ENCODE results near the gene CACNG4.

The CACNG4 gene

GRCh38 chr17:67043283-67043682, 78.8 kb downstream of the CACNG4 start:
- ChIA-PET CTCF (no interaction called here), POLR2A (no interaction called here)
- no peak for TF ChIP-seq SUZ12 (IDR thresholded peaks at IDR 0.05)
- TF ChIP-seq HDGF (IDR thresholded peaks at IDR 0.05; ENCODE audit: borderline replicate concordance): no peak
- TF ChIP-seq BHLHE40 (IDR thresholded peaks at IDR 0.05; ENCODE audit: borderline replicate concordance): no peak
- no peak for TF ChIP-seq LEF1 (IDR thresholded peaks at IDR 0.05; ENCODE audit: borderline replicate concordance)
- TF ChIP-seq FOXK2 (IDR thresholded peaks at IDR 0.05): no peak
- TF ChIP-seq NFRKB (IDR thresholded peaks at IDR 0.05): no peak
- no peak for TF ChIP-seq FOXM1 (IDR thresholded peaks at IDR 0.05; ENCODE audit: borderline replicate concordance)
- DNase-seq (ENCODE audit: extremely low spot score): no peak

- ChIA-PET POLR2A (no interaction called here), CTCF (no interaction called here)
- TF ChIP-seq SUZ12 (IDR thresholded peaks at IDR 0.05): no peak
- no peak for TF ChIP-seq TARDBP (IDR thresholded peaks at IDR 0.05)
- TF ChIP-seq FOXM1 (IDR thresholded peaks at IDR 0.05; ENCODE audit: borderline replicate concordance): no peak
- TF ChIP-seq HDGF (IDR thresholded peaks at IDR 0.05; ENCODE audit: borderline replicate concordance): no peak
- no peak for TF ChIP-seq PKNOX1 (IDR thresholded peaks at IDR 0.05)
- no peak for TF ChIP-seq SP1 (IDR thresholded peaks at IDR 0.05)
- TF ChIP-seq LEF1 (IDR thresholded peaks at IDR 0.05; ENCODE audit: borderline replicate concordance): no peak
- no peak for TF ChIP-seq ARNT (IDR thresholded peaks at IDR 0.05)
- no peak for TF ChIP-seq FOXA1 (IDR thresholded peaks at IDR 0.05)
- TF ChIP-seq CTBP1 (IDR thresholded peaks at IDR 0.05; ENCODE audit: borderline replicate concordance): no peak
- TF ChIP-seq L3MBTL2 (conservative IDR thresholded peaks at IDR 0.05): no peak
- TF ChIP-seq ELF4 (IDR thresholded peaks at IDR 0.05): no peak
- no peak for TF ChIP-seq NFRKB (IDR thresholded peaks at IDR 0.05)
- TF ChIP-seq ZNF384 (IDR thresholded peaks at IDR 0.05): no peak
- no peak for TF ChIP-seq BHLHE40 (IDR thresholded peaks at IDR 0.05; ENCODE audit: borderline replicate concordance)
- TF ChIP-seq FOXK2 (IDR thresholded peaks at IDR 0.05): no peak
- no peak for DNase-seq (ENCODE audit: extremely low spot score)
These were observed 79.7 kb downstream of the CACNG4 start, which contains the start of gene CACNG1 for GRCh38 chr17:67044016-67044772. TSS of gene CACNG1 (plus strand) at chr17:67044554. CDS start at chr17:67044661, 107 bp downstream.

GRCh38 chr17:67044940-67045339, 80.4 kb downstream of the CACNG4 start:
- CTCF ChIA-PET: no interaction called here
- POLR2A ChIA-PET: no interaction called here
- no peak for DNase-seq (ENCODE audit: extremely low spot score)

GRCh38 chr17:67046398-67046797, 81.9 kb downstream of the CACNG4 start:
- ChIA-PET POLR2A (no interaction called here), CTCF (no interaction called here)
- no peak for TF ChIP-seq FOXM1 (IDR thresholded peaks at IDR 0.05; ENCODE audit: borderline replicate concordance)
- DNase-seq (ENCODE audit: extremely low spot score): no peak

More at GRCh38 chr17:67044940-67045339, 80.4 kb downstream of the CACNG4 start:
- TF ChIP-seq SP1 (IDR thresholded peaks at IDR 0.05): no peak
- no peak for TF ChIP-seq SUZ12 (IDR thresholded peaks at IDR 0.05)

- ChIA-PET POLR2A (no interaction called here), CTCF (no interaction called here)
- no peak for DNase-seq (ENCODE audit: extremely low spot score)
- TF ChIP-seq ZNF384 (IDR thresholded peaks at IDR 0.05) (no peak), SP1 (IDR thresholded peaks at IDR 0.05) (no peak), CTBP1 (IDR thresholded peaks at IDR 0.05; ENCODE audit: borderline replicate concordance) (no peak), LEF1 (IDR thresholded peaks at IDR 0.05; ENCODE audit: borderline replicate concordance) (no peak), BHLHE40 (IDR thresholded peaks at IDR 0.05; ENCODE audit: borderline replicate concordance) (no peak), ELF4 (IDR thresholded peaks at IDR 0.05) (no peak), L3MBTL2 (conservative IDR thresholded peaks at IDR 0.05) (no peak), FOXK2 (IDR thresholded peaks at IDR 0.05) (no peak), FOXM1 (IDR thresholded peaks at IDR 0.05; ENCODE audit: borderline replicate concordance) (no peak), HDGF (IDR thresholded peaks at IDR 0.05; ENCODE audit: borderline replicate concordance) (no peak), FOXA1 (IDR thresholded peaks at IDR 0.05) (no peak), TARDBP (IDR thresholded peaks at IDR 0.05) (no peak), ARNT (IDR thresholded peaks at IDR 0.05) (no peak), NFRKB (IDR thresholded peaks at IDR 0.05) (no peak), PKNOX1 (IDR thresholded peaks at IDR 0.05) (no peak), SUZ12 (IDR thresholded peaks at IDR 0.05) (no peak)
These were observed 82.9 kb downstream of the CACNG4 start for GRCh38 chr17:67047382-67047781.

- POLR2A ChIA-PET: no interaction called here
- DNase-seq (ENCODE audit: extremely low spot score): no peak
- CTCF ChIA-PET: no interaction called here
- no peak for TF ChIP-seq ARNT (IDR thresholded peaks at IDR 0.05)
- TF ChIP-seq BHLHE40 (IDR thresholded peaks at IDR 0.05; ENCODE audit: borderline replicate concordance): no peak
- no peak for TF ChIP-seq SP1 (IDR thresholded peaks at IDR 0.05)
- TF ChIP-seq L3MBTL2 (conservative IDR thresholded peaks at IDR 0.05): no peak
- TF ChIP-seq ELF4 (IDR thresholded peaks at IDR 0.05): no peak
- no peak for TF ChIP-seq HDGF (IDR thresholded peaks at IDR 0.05; ENCODE audit: borderline replicate concordance)
- no peak for TF ChIP-seq FOXM1 (IDR thresholded peaks at IDR 0.05; ENCODE audit: borderline replicate concordance)
- TF ChIP-seq TARDBP (IDR thresholded peaks at IDR 0.05): no peak
- no peak for TF ChIP-seq ZNF384 (IDR thresholded peaks at IDR 0.05)
- TF ChIP-seq PKNOX1 (IDR thresholded peaks at IDR 0.05): no peak
These were observed 84.7 kb downstream of the CACNG4 start for GRCh38 chr17:67049025-67049739.
